OCI-LY7 (cell line): ENCODE data around the gene HSPA2. TPM values are rescaled to one million over a fixed set of nuclear protein-coding genes. Genes with fewer than 3 reads are reported as not detected.

ENCODE experiments used
- BruUV-seq: library from RNA; stranded (reverse); fragments of 400-500 nt; replicated peaks from 2 replicates; lab custom pipeline; 2021; lab: Mats Ljungman, UMichigan
- CTCF ChIA-PET: fragments of 300-600 bp; sonication (Branson Sonifier 250); formaldehyde crosslinking; loops from one replicate; lab custom pipeline; 2022; ENCODE audit warnings: antibody characterized with exemption; ENCODE audit not compliant: unreplicated experiment; lab: Charles Lee
- POLR2A ChIA-PET: fragments of 300-600 bp; sonication (Branson Sonifier 250); formaldehyde crosslinking; loops from one replicate; lab custom pipeline; 2022; ENCODE audit warnings: antibody characterized with exemption; lab: Charles Lee
- DNase-seq: peaks from one replicate; pipeline ENCODE4 v3.0.0-alpha.2; 2015; ENCODE audit warnings: low spot score
- H2AFZ ChIP-seq: fragments of 200-600 bp; sonication (generic), shearing (Covaris generic); 2 replicates; pipeline ENCODE4 v1.6.1; 2014; ENCODE audit warnings: mild to moderate bottlenecking, antibody characterized with exemption, low read length, moderate library complexity
- H3K27ac ChIP-seq: fragments of 200-600 bp; sonication (generic); 2 replicates; pipeline ENCODE4 v1.5.1; 2014; ENCODE audit warnings: mixed run types, low read depth, mild to moderate bottlenecking, moderate library complexity, low read length, inconsistent platforms; ENCODE audit not compliant: poor library complexity, severe bottlenecking
- H3K36me3 ChIP-seq: fragments of 200-600 bp; sonication (generic); 2 replicates; pipeline ENCODE4 v1.6.1; 2014; ENCODE audit warnings: mild to moderate bottlenecking, antibody characterized with exemption, low read length, moderate library complexity, mixed read lengths; ENCODE audit not compliant: insufficient read depth
- H3K4me1 ChIP-seq: fragments of 200-600 bp; sonication (generic); 2 replicates; pipeline ENCODE4 v1.5.1; 2014; ENCODE audit warnings: mild to moderate bottlenecking, low read length; ENCODE audit not compliant: insufficient read depth, poor library complexity, severe bottlenecking
- H3K4me2 ChIP-seq: fragments of 200-600 bp; sonication (generic); 2 replicates; pipeline ENCODE4 v1.6.1; 2014; ENCODE audit warnings: mild to moderate bottlenecking, low read length
- H3K4me3 ChIP-seq: fragments of 200-600 bp; sonication (generic); 2 replicates; pipeline ENCODE4 v1.5.1; 2014; ENCODE audit warnings: mild to moderate bottlenecking, low read depth, low read length; ENCODE audit not compliant: poor library complexity, severe bottlenecking
- H3K79me2 ChIP-seq: fragments of 200-600 bp; sonication (generic); 2 replicates; pipeline ENCODE4 v1.6.1; 2016; ENCODE audit warnings: low read depth, mild to moderate bottlenecking, low read length, moderate library complexity, mixed read lengths; ENCODE audit not compliant: insufficient read depth
- H3K9me2 ChIP-seq: fragments of 200-600 bp; sonication (generic); 2 replicates; pipeline ENCODE4 v1.6.1; 2016; ENCODE audit warnings: mild to moderate bottlenecking, low read length, mixed read lengths; ENCODE audit not compliant: insufficient read depth
- H3K9me3 ChIP-seq: fragments of 200-600 bp; sonication (generic); 2 replicates; pipeline ENCODE4 v1.6.1; 2014; ENCODE audit warnings: mild to moderate bottlenecking, mixed run types, low read length, mixed read lengths
- H4K20me1 ChIP-seq: fragments of 200-600 bp; sonication (generic); 2 replicates; pipeline ENCODE4 v1.6.1; 2014; ENCODE audit warnings: mild to moderate bottlenecking, antibody characterized with exemption, low read length, moderate library complexity, mixed read lengths; ENCODE audit not compliant: insufficient read depth
- CTCF ChIP-seq: fragments of 200-600 bp; sonication (generic); conservative IDR thresholded peaks from 2 replicates; pipeline ENCODE4 v1.5.1; 2014; ENCODE audit warnings: mild to moderate bottlenecking, antibody characterized with exemption, low read length, moderate library complexity, mixed read lengths
- EZH2phosphoT487 ChIP-seq: fragments of 200-600 bp; sonication (generic); IDR thresholded peaks from 2 replicates; pipeline ENCODE4 v1.6.1; 2018; ENCODE audit warnings: low read depth, borderline replicate concordance, mild to moderate bottlenecking, mixed run types, antibody characterized with exemption, low read length, moderate library complexity, mixed read lengths
- intact Hi-C: fragments of 100-400 bp; cut with micrococcal nuclease; formaldehyde crosslinking; loops from one replicate; pipeline ENCODE4 v1.10.0; 2022; ENCODE audit not compliant: unreplicated experiment
- total RNA-seq, 2 experiments: library from RNA; depleted of rRNA in 1 of 2; stranded (reverse); fragments of >200 nt in 1 of 2; shearing (Covaris generic) in 1 of 2; gene quantifications; 2 replicates each; pipeline ENCODE4 v1.2.3, GENCODE V29; 2014 to 2022

HSPA2 gene
- total RNA-seq, 2 experiments from 2014 or later: 0.36 to 0.54 TPM

- POLR2A ChIA-PET: interaction anchor here (1.1 to 1.4 kb wide), 2 partner anchors 11 to 40 kb away, joined by 4 to 5 read pairs; no protein-coding TSS in a partner anchor
- Histone ChIP-seq H3K27ac (no peak overlapping the region), H2AFZ (no peak overlapping the region), H3K4me3 (no peak overlapping the region), H3K4me2 (no peak overlapping the region), H3K79me2 (no peaks in the 10 kb centered on the region), H3K9me2 (no peaks in the 10 kb centered on the region), H4K20me1 (no peaks in the 10 kb centered on the region), H3K9me3 (no peaks in the 10 kb centered on the region), H3K4me1 (no peaks in the 10 kb centered on the region), H3K36me3 (no peaks in the 10 kb centered on the region)
- DNase-seq: no peak
- CTCF ChIA-PET: no interaction called here
- no TSS peak for BruUV-seq
- intact Hi-C loops: no loop called here
- TF ChIP-seq CTCF (no peak), EZH2phosphoT487 (no peak)
Observed at GRCh38 chr14:64561631-64562030, 21.1 kb downstream of the HSPA2 start.

GRCh38 chr14:64562436-64562835 lies 21.9 kb downstream of the HSPA2 start:
- intact Hi-C loops: no loop called here
- CTCF ChIA-PET: no interaction called here

More at GRCh38 chr14:64562436-64562835, 21.9 kb downstream of the HSPA2 start:
- Histone ChIP-seq H4K20me1 (no peaks in the 10 kb centered on the region), H3K9me2 (no peaks in the 10 kb centered on the region), H3K36me3 (no peaks in the 10 kb centered on the region), H3K27ac (no peak overlapping the region), H3K9me3 (no peaks in the 10 kb centered on the region), H3K4me3 (no peak overlapping the region), H3K4me2 (no peak overlapping the region), H3K79me2 (no peaks in the 10 kb centered on the region), H3K4me1 (no peaks in the 10 kb centered on the region), H2AFZ (no peak overlapping the region)
- POLR2A ChIA-PET: interaction anchor here (0.6 kb wide), 1 partner anchor 11 kb away, joined by 3 read pairs; no protein-coding TSS in a partner anchor
- no TSS peak for BruUV-seq
- no peak for DNase-seq
- TF ChIP-seq CTCF: no peak
- TF ChIP-seq EZH2phosphoT487: no peak
